Measurements from ENCODE around the gene SYNE4.
A peak's percentile ranks its signal among the peaks of the same experiment; 100 is the strongest.

The SYNE4 gene

DNA sequence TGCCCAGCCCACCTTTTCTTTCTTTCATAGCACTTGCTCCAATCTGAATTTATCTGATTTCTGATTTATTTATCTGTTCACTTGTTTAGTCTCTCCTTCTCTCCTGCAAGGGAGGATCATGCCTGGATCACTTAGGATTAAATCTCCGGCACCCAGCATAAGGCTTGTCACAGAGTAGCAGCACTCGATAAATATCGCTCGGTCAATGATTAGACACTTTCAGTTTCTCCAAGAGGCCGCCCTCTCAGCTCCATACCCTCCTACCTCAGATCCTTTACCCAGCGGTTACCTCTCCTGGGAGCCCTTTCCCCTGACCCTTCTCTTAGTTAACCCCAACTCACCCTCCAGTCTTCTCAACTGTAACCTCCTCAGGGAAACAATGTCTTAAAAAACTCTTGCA, 22.7 kb upstream of the SYNE4 start:
- DNase-seq (no peak), ATAC-seq (no peak)
- H3K27me3 Mint-ChIP-seq, result no peaks in the 10 kb centered on the region
- H3K27ac Mint-ChIP-seq, result no peak overlapping the region
- peaks cover 28% of the 10 kb centered on the region for H3K4me1 Mint-ChIP-seq
- H3K4me3 Mint-ChIP-seq, result no peak overlapping the region
- H3K9me3 Mint-ChIP-seq, result no peaks in the 10 kb centered on the region

DNA sequence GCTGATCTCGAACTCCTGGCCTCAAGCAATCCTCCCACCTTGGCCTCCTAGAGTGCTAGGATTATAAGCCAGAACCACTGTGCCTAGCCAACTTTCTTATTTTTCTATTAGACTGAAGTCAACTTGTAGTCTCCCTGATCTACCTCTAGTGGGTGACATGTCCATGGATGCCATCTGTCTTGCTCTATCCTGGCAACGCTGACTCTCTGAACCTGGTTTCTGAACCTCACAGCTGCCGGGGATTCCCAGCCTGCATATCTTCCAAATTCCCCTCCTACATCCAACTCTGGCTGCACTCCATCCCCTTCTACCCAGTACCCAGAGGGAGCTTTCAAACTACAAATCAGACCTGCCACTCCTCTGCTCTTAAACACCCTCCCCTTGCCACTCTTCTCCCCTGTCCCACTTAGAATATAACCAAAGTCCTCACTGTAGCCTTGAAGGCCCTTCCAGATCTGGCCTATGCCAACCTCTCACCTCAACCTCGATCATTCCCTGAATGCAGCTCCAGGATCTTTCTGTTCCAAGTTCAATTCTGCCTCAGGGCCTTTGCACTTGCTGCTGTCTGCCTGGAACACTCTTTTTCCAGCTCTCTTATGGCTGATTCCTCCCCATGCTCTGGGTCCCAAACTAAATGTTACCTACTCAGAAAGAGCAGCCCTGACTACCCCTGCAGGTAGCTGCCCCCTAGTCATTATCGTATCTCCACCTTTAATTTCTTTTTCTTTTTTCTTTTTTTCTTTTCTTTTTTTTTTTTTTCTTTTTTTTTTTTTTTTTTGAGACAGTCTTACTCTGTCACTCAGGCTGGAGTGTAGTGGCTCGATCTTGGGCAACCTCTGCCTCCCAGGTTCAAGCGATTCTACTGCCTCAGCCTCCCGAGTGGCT, 21.9 kb upstream of the SYNE4 start:
- no peak for DNase-seq

DNA sequence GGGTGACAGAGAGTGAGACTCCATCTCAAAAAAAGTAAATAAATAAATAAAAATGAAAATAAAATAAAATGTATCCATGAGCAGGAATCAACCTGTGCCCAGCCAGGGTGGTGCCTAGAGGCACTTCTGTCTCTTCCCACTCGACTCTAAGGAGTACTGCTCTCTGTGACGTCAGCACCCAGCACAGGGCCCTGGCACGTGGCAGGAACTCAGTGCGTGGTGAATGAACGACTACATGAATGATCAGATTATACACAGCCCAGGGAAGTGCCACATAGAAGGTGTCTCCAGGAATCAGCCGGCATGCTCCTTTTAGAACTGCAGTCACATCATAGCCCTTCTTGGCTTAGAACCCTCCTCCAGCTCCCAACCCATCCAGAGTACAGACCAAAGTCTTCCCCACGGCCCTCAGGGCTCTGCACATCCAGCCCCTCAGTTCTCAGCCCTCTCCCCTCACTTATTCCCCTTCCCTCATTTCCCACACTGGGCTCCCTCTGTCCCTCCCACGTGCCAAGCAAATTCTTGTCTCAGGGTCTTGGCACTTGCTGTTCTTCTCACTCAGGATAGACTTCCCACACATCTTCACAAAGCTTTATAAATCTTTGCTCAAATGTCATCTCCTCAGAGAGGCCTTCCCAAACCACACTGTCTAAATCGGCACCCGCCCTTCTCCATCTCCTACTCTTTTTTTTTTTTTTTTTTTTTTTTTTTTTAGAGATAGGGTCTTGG, 19.9 kb upstream of the SYNE4 start:
- H3K27me3 Mint-ChIP-seq, result no peaks in the 10 kb centered on the region
- no peak for ATAC-seq
- no peak for DNase-seq
- no peak overlapping the region for H3K27ac Mint-ChIP-seq
- H3K9me3 Mint-ChIP-seq, result no peaks in the 10 kb centered on the region
- no peak overlapping the region for H3K4me3 Mint-ChIP-seq
- H3K4me1 Mint-ChIP-seq, result peaks cover 14% of the 10 kb centered on the region

More for the DNA sequence above, 21.9 kb upstream of the SYNE4 start:
- no peak overlapping the region for H3K4me3 Mint-ChIP-seq
- H3K27ac Mint-ChIP-seq, result peak overlapping the region in 1 of 2 donors; percentile 40
- H3K4me1 Mint-ChIP-seq, result peaks cover 22% of the 10 kb centered on the region
- no peaks in the 10 kb centered on the region for H3K27me3 Mint-ChIP-seq
- no peaks in the 10 kb centered on the region for H3K9me3 Mint-ChIP-seq
- no peak for ATAC-seq

DNA sequence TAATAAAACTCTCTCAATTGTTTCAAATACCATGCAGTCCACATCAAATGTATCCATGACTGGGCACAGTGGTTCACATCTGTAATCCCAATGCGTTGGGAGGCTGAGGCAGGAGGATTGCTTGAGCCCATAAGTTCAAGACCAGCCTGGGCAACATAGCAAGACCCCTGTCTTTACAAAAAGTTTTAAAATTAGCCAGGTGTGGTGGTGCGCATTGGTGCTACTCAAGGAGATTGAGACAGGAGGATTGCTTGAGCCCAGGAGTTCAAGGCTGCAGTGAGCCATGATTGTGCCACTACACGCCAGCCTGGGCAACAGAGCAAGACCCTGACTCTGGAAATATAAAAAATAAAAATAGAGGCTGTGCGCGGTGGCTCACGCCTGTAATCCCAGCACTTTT, 19.1 kb upstream of the SYNE4 start:
- Mint-ChIP-seq H3K27ac (no peak overlapping the region), H3K4me3 (no peak overlapping the region), H3K4me1 (peaks cover 11% of the 10 kb centered on the region), H3K27me3 (no peaks in the 10 kb centered on the region), H3K9me3 (no peaks in the 10 kb centered on the region)
- DNase-seq, result no peak
- no peak for ATAC-seq

DNA sequence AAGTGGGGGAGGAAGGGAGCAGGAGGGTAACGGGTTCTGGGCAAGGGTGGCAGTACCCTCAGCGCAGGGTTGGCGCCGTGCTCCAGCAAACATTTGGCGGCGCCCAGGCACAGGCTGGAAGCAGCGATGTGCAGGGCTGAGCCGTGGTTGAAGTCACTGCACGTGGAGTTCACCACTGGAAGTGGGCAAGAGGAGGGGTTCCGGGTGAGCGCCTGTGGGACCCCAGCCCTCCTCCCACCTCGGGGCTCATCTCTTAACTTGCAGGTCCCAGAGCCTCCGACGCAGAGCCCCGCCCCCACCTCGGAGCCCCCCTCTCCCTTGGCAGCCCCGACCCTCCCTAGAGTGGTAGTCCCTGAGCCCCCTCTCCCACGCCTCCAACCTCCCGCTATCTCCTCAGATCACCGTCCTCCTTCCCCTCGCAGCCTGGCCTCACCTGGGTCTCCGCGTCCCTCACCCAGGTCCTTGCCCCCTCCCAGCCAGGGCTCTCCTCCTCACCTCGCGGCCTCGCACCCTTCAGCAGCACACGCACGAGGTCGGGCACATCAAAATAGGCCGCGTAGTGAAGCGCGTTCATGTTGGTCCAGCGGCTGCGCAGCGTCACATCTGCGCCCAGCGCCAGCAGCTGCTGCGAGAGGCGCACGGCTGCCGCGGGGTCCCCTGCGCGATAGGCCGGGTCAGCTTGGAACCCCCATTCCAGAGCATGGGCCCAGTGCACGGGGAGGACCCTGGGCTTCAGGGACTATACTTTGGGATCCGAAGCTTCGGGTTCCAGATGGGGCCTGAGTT, 17.7 kb upstream of the SYNE4 start:
- ATAC-seq, result no peak
- no peaks in the 10 kb centered on the region for H3K4me1 Mint-ChIP-seq
- H3K27me3 Mint-ChIP-seq, result no peaks in the 10 kb centered on the region
- H3K9me3 Mint-ChIP-seq, result no peaks in the 10 kb centered on the region
- no peak overlapping the region for H3K27ac Mint-ChIP-seq
- no peak overlapping the region for H3K4me3 Mint-ChIP-seq
- DNase-seq, result no peak

DNA sequence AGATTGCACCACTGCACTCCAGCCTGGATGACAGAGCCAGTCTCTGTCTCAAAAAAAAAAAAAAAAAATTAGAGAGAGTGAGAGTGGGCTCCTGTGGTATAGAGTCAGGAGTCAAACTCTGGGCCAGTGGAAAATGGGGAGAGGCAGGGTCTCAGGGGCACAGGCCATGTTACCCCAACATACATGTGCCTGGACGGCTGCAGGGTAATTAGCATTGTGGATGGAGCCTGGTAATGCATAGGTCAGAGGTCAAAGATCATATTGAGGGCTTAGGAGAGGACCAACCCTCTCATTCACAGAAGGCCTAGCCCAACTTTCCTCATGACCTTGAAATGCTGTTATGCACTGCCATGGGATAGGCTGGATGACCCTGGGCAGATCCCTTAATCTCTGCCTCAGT, 16.9 kb upstream of the SYNE4 start:
- no peak for ATAC-seq

DNA sequence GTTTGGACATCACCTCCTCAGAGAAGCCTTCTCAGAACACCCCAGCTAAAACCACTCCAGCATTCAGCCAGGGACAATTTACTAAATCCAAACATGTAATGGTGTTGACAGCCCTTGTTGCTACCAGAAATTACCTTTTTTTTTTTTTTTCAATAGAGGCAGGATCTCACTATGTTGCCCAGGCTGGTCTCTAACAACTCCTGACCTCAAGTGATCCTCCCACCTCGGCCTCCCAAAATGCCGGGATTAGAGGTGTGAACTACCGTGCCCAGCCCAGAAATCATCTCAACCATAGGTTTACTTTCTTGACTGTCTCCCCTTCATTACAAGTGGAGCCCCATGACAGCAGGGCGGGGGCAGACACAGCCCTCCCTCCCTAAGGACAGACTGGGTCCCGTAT, 14.8 kb upstream of the SYNE4 start:
- no peaks in the 10 kb centered on the region for H3K4me1 Mint-ChIP-seq
- no peaks in the 10 kb centered on the region for H3K9me3 Mint-ChIP-seq
- H3K4me3 Mint-ChIP-seq, result no peak overlapping the region
- H3K27ac Mint-ChIP-seq, result peak overlapping the region in 1 of 2 donors; percentile 10
- no peaks in the 10 kb centered on the region for H3K27me3 Mint-ChIP-seq
- DNase-seq, result no peak
- ATAC-seq, result no peak

More for the DNA sequence above, 16.9 kb upstream of the SYNE4 start:
- no peak for DNase-seq
- Mint-ChIP-seq H3K4me1 (no peaks in the 10 kb centered on the region), H3K27me3 (no peaks in the 10 kb centered on the region), H3K4me3 (no peak overlapping the region), H3K9me3 (no peaks in the 10 kb centered on the region), H3K27ac (peak overlapping the region in 1 of 2 donors; percentile 83)

DNA sequence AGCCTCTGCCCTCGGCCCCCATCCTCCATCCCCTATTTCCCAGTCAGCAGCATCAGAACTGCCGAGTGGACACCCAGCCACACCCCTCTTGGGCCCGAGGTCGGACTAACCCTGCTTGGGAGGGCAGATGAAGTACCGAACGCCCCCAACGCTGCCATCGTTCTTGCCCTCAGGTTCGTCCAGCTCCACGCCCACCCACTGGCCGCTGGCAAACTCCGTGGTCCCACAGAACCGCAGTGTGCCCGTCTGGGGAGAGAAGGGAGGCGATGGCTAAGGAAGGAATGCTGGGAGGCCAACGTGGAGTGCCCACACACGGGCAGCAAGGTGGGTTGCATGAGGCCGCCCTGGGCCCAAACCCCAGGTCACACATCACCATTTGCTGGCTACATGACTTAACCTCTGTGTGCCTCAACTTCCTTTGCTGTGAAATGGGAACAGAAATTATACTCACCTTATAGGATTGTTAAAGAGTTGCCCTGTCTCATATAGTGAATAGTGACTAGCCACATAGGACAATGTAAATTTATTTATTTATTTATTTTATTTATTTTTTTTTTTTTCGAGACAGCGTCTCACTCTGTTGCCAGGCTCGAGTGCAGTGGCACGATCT, 10.6 kb upstream of the SYNE4 start:
- Mint-ChIP-seq H3K27ac (no peak overlapping the region), H3K27me3 (no peaks in the 10 kb centered on the region)
- ATAC-seq, result no peak

DNA sequence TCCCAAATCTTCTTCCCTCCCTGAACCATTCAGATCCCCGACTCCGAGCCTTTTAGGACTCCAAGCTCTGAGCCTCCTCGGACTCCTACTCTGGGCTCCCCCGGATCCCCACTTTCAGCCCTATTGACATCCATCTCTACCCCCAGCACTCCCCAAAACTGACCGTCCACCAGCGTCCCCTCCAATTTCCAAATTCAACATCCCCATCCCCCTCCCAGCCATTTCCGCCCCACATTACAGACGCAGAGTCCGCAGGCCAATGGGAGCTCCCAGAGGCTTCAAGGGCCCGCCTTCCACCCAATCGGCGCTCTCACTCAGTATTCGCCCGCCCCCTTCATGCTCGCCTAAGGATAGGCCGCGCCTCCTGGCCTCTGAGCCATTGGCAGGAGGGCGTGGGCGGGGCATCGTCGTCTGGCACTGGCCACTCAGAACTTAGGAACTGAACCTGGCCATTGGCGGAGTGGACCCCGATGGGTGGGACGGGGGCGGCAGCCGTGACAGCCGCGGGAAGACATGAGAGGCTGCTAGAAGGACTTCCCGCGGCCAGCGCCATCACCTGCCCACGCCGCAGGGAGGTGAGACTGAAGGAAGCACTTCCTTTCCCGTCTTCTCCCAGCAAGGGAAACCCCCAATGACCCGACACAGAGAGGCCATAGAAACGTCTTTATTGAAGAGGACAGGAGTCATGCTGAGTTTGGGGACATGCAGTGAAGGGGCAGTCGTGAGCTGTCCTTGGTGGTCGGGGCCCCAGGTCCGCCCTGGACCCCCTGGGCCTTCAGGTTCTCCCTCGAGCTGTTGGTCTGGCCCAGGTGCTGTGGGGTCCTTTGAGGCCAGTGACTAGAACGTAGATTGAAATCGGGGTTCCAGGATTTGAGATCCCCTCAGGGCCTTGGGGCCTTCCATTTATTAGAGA, 5.7 kb upstream of the SYNE4 start, which contains the start of gene ALKBH6:
Gene ALKBH6 (minus strand): TSS at position 202 of the 913 bp plus-strand sequence. CDS start 816 bp downstream, outside the sequence.
- peak within 1 kb of the TSS; percentile 89 to 97 for H3K27ac Mint-ChIP-seq

More for the DNA sequence above, 10.6 kb upstream of the SYNE4 start:
- no peaks in the 10 kb centered on the region for H3K9me3 Mint-ChIP-seq
- DNase-seq, result no peak
- H3K4me3 Mint-ChIP-seq, result no peak overlapping the region
- peaks cover 21% of the 10 kb centered on the region for H3K4me1 Mint-ChIP-seq

DNA sequence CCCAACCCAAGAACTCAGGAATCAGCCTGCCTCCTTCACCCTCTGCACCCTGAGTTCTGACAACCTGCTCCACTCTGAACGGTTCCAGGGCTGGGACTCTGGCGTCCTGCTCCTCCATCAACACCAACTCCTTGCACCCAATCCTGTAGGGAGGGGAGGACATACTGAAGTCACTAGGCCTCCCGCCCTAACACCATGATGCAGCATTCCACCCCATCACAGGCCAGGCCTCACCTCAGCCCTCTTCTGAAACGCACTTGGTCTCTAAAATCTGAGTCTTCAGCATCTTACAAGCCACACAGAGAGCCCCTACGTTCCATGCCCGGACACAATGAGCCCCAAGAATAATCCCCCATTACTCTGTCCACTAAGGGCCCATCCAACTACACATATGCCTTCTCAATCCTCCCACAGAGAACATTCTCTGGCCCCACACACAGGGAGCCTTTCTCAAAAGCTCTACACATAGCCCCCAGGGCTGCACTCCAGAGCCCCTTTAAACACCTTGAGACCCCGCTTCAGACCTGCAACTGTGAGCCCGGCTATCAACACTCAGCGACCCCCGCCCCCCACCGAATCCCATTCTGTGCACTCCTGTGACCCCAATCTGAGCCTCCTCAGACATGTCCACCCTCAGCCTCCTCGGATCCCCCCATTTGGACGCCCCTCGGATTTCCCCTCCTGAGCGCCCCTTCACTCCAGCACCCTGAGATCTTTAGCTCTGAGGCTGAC, 4.8 kb upstream of the SYNE4 start:
- no peaks in the 10 kb centered on the region for H3K27me3 Mint-ChIP-seq
- peaks cover 58% of the 10 kb centered on the region for H3K4me1 Mint-ChIP-seq

More for the DNA sequence above, 5.7 kb upstream of the SYNE4 start, which contains the start of gene ALKBH6:
- Mint-ChIP-seq H3K4me1 (peaks cover 52% of the 10 kb centered on the region), H3K27me3 (no peaks in the 10 kb centered on the region), H3K9me3 (no peaks in the 10 kb centered on the region), H3K4me3 (peak within 1 kb of the TSS; percentile 93 to 99)
- DNase-seq (peak; percentile 99 to 100), ATAC-seq (peak; percentile 98)

DNA sequence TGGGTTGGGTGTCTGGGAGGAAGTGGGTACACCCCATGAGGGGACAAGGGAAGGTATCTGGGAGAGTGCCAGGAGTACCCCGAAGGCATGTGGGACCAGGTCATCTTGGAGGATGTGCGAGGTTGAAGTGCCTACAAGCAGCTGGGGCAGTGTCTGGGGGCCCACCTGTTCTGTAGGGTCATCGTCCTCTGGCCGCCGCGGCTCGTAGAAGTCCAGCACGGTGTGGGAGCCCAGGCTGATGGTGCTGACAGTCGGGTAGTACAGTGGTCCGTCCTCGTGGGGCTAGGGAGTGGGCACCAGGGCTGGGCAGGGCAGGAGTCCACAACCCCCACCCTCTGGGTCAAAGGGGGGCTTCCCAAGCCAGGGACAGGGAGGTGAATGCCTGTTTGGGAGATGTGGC, 1.8 kb upstream of the SYNE4 start:
- Mint-ChIP-seq H3K27ac (peak overlapping the region in 1 of 2 donors; percentile 74), H3K4me3 (no peak overlapping the region), H3K27me3 (no peaks in the 10 kb centered on the region)

More for the DNA sequence above, 4.8 kb upstream of the SYNE4 start:
- Mint-ChIP-seq H3K9me3 (no peaks in the 10 kb centered on the region), H3K4me3 (peak overlapping the region; percentile 93 to 99), H3K27ac (peak overlapping the region; percentile 89 to 96)
- DNase-seq (no peak), ATAC-seq (no peak)

DNA sequence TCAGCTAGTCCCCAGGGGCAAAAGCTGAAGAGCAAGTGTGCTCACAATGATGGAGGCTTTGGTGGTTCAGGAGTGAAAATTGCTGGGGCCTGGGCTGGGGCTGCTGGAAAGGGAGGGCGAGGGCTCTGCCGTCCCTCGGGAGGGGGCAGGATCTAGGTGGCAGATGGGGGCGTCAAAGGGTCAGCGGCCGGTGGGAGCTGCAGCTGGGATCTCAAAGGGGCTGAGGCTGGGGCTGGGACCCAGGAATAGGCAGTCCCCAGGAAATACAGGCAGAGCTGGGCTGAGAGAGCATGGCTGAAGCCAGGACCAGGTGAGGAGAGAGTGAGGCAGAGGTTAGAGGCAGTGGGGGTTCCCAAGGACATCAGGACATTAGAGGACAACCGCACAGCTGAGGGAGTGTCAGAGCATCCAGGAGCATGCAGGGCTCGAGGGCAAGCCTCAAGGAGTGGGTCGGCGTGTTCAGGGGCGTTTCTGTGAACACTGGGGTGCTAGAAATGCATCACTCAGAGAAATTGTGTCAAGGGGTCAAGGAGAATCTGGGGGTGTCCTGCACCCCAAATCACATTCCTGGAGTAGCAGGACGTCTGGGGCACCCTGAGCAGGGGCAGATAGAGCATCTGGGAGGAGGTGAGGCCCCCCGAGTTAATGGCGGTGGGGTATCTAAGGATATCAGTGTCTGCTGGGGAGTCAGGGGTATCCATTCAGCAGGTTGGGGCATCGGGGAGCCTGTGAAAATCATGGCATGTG, 1.2 kb upstream of the SYNE4 start:
- Mint-ChIP-seq H3K27ac (peak overlapping the region in 1 of 2 donors; percentile 54), H3K9me3 (no peaks in the 10 kb centered on the region)

More for the DNA sequence above, 1.8 kb upstream of the SYNE4 start:
- Mint-ChIP-seq H3K4me1 (peaks cover 54% of the 10 kb centered on the region), H3K9me3 (no peaks in the 10 kb centered on the region)
- no peak for DNase-seq
- no peak for ATAC-seq

DNA sequence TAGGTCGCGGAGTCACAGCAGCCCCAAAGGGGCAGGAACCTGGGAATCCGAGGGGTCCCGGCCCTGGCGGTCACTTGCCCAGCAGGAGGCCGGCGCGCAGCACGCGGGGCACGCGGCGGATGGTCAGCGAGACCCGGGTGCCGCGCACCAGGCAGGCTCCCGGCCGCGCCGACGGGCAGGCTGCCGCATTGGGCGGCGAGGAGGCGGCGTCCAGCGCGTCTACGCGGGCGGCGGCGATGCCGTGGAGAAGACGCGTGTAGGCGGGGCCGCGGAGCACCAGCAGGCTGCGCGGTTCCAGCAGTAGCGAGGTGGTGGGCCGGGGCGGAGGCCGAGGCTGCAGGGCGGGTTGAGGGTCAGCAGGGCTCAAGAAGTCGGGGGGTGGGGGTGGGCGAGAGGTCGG, 607 bp upstream of the SYNE4 start:
- H3K27me3 Mint-ChIP-seq, result no peaks in the 10 kb centered on the region
- H3K27ac Mint-ChIP-seq, result peak overlapping the region in 1 of 2 donors; percentile 54
- no peak for ATAC-seq
- peak overlapping the region; percentile 53 to 72 for H3K4me3 Mint-ChIP-seq
- no peaks in the 10 kb centered on the region for H3K9me3 Mint-ChIP-seq
- peaks cover 46% of the 10 kb centered on the region for H3K4me1 Mint-ChIP-seq
- peak; percentile 50 to 55 for DNase-seq

More for the DNA sequence above, 1.2 kb upstream of the SYNE4 start:
- DNase-seq (no peak), ATAC-seq (no peak)
- H3K27me3 Mint-ChIP-seq, result no peaks in the 10 kb centered on the region
- peaks cover 48% of the 10 kb centered on the region for H3K4me1 Mint-ChIP-seq
- peak overlapping the region; percentile 53 to 57 for H3K4me3 Mint-ChIP-seq

Data from stimulated activated naive CD8-positive, alpha-beta T cell treated with anti-CD3 and anti-CD28 coated beads, Interleukin-15, amount 100 ng/mL, for 72 hours (primary cell).